GM21529 (cell line): ENCODE measurements around the gene PSMC3.

ENCODE experiments used
- ATAC-seq: cut with Tn5 transposase; IDR thresholded peaks from one replicate; pipeline ENCODE4 v1.9.1; 2021; ENCODE audit not compliant: unreplicated experiment

PSMC3 gene

DNA sequence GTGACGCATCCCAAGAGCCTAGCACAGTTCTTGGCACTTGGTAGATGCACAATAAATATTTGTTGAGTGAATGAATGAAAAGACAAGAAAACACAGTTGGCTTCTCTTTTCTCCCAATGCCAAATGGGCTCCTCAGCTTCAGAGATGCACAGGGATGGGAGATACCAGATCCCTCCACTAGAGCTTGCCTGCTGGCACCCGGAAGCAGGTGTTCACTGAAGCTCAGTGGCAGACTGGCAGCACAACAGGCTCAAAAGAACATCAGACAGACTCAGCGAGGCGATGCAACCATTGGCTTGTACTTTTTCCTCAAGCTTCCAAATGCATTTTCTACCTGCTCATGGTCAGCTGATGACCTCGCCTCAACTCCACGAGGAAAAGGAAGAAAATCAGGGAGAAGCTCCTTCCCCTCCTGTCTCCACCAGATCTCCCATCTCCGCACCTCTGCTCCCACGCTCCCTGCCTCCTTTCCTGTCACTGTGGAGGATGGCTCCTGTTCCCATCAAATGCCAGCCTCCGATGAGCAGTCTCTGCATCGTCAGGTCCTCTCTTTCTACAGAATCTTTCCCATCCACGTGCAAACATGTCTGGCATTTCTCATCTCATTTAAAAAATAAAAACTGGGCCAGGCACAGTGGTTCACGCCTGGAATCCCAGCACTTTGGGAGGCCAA is 16.9 kb upstream of the PSMC3 start:
- ATAC-seq = no peak

DNA sequence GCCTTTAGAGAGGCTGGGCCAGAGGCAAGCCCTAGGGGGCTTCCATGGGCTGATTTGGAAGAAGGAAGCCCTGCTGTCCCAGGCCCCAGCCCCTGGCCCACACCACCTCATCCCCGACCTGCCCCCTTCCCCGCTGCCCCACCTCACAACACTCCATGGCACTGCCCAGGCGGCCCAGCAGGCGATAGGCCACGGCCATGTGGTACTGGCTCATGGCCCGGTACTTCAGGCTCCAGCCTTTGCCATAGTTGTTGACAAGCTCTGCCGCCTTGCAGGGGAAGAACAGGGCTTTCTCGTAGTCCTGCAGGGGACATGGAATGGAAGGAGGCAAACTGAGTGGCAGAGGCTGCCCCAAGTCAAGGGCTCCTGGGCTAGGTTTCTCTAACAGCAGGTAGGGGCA is 16.3 kb upstream of the PSMC3 start:
- no peak for ATAC-seq

DNA sequence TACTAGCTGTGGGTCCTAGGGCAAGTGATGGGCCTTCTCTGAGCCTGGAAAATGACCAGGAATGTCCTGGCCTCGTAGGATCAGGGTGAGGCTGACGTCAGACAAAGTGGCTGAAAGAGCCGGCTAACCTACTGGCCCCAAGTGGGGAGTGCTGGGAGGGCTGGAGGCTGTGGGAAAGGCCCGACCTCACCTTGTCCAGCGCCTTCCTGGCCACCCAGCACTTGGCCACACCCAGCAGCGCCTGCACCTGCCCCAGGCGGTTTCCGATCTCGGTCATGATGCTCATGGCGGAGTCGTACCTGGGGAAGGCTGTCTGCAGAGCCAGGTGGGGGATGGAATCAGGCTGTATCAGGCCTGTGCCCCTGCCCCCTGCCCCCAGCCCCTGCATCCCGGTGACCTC is 15.2 kb upstream of the PSMC3 start:
- ATAC-seq = no peak

DNA sequence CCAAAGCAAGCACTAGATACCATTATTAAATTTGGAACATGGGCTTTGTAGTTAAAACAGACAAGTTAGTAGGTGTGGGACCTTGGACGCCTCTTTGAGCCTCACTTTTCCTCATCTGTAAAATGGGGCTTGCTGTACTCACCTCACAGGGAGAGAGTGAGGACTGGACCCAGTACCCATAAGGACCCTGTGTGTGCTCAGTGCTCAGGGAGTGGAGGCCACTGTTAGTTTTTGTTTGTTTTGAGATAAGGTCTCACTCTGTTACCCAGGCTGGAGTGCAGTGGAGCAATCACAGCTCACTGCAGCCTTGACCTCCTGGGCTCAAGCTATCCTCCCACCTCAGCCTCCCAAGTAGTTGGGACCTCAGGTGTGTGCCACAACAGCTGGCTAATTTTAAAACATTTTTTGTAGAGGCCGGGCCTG is 13.8 kb upstream of the PSMC3 start:
- no peak for ATAC-seq

DNA sequence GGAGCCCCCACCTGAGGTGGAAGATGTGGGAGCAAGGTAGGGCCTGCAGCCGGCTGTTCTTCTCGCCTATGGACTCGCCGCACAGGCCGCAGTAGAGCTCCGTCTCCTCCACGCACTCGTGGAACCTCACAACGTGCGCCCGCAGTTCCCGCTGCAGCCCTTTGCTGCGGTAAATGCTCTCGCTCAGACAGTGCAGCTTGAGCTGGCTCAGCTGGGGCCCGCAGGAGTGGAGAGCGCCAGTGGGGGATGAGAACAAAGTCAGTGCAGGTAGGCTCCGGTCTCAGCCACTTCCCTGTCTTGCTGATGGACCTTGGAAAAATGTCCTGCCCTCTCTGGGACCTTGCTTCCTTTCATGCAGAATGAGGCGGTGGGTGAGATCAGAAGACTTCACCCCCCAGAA is 12.5 kb upstream of the PSMC3 start:
- ATAC-seq = no peak

DNA sequence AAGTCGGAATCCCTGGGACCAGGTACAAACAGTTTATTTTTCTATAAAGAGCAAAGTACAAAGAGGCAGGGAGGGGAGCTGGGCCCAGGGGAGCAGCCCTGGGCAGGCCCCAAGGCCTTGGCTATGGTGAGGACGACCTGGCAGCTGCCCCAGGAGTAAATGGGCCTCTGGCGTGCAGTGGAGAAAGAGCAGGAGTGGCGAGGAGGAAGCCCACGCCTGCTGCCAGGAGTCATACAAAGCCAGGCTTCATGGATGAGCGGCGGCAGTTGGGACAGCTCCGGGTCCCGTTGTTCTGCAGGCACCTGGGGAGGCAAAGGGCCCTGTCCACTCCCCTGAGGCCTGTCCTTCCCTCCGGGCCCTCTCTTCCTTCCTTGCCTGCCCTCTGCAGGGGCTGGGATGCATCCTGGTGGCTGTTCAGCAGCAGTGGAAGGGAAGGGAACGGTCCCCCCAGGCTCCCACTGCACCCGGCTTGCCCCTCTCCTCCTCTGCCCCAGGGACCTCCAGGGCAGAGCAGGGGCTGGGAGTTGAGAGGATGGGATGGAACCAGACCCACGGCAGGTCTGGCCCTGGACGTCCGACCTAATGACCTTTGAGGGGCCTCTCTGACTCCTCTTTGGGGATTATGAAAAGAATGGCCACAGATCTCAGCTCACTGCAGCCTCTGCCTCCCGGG is 11.6 kb upstream of the PSMC3 start:
- no peak for ATAC-seq

DNA sequence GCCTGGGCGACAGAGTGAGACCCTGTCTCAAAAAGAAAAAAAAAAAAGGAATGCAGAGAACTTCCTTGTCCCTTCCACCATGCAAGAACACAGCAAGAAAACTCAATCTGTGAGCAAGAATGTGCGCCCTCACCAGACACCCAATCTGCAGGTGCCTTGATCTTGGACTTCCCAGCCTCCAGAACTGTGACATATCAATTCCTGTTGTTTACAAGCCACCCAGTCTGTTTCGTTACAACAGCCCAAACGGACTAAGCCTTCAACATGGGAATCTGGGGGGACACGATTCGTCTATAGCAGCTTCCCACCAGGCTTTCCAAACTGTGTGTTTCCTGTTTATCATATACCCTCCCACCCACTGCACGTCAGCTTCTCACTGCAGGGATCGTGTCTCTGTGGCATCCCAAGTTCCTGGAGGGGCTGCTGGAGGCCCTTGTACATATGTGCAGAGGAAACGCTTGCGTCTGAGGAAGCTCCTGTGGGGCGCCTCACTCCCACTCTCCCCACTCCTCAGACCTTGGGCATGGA is 11.0 kb upstream of the PSMC3 start:
- no peak for ATAC-seq

DNA sequence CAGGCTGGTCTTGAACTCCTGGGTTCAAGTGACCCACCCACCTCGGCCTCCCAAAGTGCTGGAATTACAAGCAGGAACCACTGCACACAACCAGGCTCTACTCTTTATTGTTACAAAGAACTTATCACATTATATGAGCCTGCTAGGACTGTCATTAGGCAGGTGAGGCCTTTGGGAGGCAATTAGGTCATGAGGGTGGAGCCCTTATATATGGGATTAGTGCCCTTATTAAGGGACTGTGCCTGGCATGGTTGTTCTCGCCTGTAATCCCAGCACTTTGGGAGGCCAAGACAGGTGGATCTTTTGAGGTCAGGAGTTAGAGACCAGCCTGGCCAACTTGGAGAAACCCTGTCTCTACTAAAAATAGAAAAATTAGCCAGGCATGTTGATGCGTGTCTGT is 10.5 kb upstream of the PSMC3 start:
- no peak for ATAC-seq

DNA sequence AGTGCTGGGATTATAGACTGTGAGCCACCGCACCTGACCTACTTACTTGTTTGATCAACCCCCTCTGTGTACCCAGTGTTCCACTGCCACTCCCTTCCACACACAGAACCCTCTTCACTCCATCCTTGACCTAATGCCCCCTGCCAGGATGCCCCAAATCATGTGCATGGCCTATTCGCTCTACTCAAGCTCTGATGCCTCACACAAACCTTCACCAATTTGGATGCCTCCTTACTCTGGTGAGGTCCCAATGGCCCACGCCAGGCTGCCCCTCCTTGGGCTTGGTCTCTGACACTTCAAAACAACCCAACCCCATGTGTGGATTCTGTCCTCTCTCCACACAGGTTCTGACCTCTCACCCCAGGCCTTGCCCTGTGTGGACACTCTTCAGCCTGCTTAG is 9.4 kb upstream of the PSMC3 start:
- no peak for ATAC-seq

DNA sequence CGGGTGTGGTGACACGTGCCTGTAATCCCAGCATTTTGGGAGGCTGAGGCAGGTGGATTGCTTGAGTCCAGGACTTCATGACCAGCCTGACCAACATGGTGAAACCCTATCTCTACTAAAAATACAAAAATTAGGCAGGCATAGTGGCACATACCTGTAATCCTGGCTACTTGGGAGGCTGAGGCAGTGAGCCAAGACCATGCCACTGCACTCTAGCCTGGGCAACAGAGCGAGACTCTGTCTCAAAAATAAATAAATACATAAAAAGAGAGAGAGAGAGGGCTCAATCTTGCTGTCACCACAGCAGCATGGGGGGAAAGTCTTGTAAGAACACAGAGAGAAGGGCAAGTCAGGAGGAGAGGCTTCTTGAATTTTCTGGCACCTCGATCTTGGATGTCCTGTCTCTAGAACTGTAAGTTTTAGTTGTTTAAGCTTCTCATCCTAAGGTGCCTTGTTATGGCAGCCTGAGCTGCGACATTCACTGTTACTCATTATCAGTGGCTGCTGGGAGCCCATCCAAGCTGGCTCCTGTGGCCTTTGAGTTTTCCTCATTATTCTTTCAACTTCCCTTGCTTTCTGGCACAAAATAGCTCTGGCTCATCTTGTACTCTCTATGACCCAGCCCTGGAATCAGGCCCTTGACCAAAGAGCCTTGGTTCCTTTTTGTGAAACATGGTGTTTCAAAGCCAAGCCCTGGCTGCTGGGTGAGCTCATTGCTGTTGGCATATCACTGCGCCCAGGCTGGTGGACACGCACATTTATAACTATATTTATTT is 8.0 kb upstream of the PSMC3 start:
- no peak for ATAC-seq

DNA sequence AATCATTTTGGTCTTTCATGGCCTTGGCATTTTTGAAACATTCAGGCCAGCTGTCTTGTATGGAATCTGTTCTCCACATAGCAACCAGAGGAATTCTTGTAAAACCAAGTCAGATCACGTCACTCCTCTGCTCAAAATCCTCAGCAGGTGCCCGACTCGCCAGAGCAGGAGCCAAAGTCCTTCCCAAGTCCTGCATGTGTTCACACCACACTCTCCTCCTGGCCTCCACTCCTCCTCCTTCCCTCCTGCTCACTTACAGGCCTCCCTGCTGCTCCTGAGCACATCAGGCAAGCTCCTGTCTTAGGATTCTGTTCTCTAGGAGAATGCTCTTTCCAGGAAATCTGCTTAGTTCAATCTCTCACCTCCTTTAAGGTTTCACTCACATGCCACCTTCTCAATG is 6.9 kb upstream of the PSMC3 start:
- ATAC-seq = no peak

DNA sequence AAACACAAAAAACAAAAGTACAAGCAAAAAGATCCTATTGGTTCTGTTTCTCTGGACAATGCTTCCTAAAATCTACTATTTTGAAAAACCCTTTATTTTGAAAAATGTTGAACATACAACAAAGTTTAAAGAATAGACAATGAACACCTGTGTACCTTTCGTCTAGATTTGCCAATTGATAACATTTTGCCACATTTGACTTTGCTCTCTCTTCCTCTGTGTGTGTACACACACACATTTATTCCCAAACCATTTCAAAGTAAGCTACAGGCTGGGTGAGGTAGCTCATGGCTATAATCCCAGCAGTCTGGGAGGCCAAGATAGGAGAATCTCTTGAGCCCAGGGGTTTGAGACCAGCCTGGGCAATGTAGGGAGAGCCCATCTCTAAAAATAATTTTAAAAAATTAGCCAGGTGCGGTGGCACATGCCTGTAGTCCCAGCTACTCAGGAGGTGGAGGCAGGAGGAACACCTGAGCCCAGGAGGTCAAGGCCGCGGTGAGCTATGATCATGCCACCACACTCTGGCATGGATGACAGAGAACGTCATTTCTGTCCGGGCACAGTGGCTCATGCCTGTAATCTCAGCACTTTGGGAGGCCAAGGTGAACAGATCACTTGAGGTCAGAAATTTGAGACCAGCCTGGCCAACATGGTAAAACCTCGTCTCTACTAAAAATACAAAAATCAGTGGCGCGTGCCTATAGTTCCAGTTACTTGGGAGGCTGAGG is 5.3 kb upstream of the PSMC3 start:
- ATAC-seq = no peak

DNA sequence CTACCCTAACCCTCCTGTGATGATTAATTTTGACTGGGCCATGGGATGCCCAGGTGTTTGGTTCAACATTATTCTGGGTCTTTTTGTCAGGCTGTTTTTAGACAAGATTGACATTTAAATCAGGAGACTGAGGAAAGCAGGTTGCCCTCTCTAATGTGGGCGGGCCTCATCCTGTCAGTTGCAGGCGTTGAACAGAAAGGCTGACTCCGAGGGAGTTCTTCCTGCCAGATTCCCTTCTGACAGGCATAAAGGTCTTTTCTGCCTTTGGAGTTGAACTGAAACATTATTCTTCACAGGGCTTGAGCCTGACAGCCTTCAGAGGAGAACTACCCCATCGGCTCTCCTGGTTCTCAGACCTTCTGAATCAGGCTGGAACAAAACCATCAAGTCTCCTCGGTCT is 4.3 kb upstream of the PSMC3 start:
- ATAC-seq = no peak

DNA sequence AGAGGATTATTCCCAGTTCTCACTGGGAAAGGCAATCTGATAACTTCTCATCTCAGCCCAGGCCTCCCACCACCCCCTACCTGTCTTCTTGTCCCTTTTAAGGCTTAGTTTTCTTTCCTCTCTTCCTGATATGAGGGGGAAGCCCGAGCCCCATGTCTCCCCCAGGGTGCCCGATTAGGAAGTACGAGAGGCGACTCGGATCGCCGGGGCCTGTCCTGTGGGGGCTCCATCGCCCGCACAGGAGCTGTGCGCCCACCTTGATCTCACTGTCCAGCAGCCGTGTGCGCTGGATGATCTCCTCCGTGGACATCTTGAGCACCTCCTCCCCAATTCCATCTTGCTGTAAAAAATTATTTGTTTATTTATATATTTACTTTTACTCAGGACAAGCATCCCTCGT is 628 bp downstream of the PSMC3 start:
- ATAC-seq = no peak

DNA sequence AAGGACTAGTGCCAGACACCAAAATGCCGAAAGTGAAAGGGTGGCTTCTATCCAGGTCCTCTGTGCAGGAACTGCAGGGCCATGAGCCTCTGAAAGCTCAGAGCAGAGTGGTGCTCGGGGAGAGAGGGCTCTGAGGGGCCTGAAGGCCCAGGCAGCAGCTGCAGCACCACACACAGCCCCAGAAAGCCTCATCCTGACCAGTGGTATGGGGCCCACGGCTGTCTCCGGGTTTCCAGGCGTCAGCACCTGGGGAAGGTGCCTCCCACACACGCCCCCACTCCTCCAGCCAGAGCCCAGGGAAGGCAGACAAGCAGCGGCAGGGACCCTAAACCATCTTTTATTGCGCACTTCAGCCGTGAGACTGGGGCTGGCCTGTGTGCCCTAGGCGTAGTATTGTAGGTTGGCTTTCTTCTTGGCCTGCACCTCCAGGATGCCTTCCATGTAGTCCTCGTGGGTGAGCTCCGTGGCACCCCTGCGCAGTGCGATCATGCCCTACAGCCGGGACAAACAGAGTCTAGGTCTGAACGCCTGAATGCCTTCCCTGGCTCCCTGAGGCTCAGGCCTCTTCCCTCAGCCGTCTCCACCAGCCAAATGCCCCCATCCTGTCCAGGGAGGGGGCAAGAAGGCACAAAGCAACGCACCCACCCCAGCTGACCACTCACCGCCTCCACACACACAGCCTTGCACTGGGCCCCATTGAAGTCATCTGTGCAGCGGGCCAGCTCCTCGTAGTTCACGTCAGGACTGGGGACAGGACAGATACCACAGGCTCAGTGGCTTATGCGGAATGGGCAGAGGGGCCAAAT is 7.6 kb downstream of the PSMC3 start:
- ATAC-seq = no peak

DNA sequence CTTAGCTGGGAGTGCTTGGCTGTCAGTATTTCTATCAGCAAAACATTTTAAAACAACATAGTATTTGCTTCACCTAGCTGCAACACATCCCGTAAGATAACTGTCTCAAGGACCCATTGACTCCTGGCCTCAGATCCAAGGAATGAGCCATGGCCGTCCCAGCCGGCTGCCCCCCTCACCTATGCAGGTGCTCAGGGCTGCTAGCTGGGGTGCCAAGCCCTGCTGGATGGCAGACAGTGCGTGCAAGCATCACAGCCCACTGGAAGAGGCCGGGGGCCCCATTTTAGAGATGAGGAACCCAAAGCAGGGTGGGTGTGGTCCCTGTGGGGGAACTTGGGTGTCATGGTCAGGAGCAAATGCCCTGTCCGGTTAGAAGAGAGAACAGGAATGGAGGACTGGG is 8.5 kb downstream of the PSMC3 start:
- ATAC-seq = no peak

DNA sequence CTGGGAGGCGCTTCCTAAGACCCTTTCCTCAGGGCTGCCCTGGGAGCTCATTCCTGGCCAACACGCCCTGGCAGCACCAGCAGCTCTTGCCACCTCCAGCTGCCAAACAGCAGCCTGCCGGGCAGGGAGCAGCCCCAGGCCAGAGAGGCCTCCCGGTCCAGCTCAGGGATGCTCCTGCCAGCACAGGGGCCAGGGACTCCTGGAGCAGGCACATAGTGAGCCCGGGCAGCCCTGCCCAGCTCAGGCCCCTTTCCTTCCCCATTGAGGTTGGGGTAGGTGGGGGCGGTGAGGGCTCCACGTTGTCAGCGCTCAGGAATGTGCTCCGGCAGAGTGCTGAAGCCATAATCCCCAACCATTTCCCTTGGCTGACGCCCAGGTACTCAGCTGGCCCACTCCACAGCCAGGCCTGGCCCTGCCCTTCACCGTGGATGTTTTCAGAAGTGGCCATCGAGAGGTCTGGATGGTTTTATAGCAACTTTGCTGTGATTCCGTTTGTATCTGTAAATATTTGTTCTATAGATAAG is 10.2 kb downstream of the PSMC3 start:
- no peak for ATAC-seq

DNA sequence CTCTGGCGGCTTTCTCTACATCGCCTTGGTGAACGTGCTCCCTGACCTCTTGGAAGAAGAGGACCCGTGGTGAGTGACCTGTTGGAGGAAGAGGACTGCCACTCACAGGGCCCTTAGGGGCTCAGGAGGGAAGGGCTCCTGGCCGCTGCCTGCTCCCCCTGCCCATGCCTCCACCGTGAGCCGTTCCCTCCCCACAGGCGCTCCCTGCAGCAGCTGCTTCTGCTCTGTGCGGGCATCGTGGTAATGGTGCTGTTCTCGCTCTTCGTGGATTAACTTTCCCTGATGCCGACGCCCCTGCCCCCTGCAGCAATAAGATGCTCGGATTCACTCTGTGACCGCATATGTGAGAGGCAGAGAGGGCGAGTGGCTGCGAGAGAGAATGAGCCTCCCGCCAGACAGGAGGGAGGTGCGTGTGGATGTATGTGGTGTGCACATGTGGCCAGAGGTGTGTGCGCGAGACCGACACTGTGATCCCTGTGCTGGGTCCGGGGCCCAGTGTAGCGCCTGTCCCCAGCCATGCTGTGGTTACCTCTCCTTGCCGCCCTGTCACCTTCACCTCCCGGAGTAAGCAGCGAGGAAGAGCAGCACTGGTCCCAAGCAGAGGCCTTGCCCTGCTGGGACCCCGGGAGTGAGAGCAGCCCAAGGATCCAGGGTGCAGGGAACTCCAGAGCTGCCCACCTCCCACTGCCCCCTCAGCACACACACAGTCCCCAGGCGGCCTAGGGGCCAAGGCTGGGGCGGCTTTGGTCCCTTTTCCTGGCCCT is 11.0 kb downstream of the PSMC3 start:
- ATAC-seq = no peak

DNA sequence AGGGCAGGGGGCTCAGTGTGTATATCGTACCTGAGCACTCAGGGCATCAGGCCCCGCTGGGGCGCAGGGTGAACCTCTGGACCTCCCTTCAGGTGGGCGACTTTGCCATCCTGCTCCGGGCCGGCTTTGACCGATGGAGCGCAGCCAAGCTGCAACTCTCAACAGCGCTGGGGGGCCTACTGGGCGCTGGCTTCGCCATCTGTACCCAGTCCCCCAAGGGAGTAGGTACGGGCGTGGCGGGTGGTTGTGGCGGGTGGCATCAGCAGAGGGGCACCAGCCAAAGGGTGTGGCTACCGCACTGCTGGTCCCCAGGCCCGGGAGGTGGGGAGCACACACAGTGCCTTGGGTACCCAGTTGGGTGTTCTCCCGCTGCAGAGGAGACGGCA is 11.6 kb downstream of the PSMC3 start:
- no peak for ATAC-seq
